ENCODE results near the gene PHLPP1. TPM values are rescaled to one million over a fixed set of nuclear protein-coding genes. Genes with fewer than 3 reads are reported as not detected.

PHLPP1 gene
- total RNA-seq, 1 experiment from 2014 or later = 14.7 TPM

DNA sequence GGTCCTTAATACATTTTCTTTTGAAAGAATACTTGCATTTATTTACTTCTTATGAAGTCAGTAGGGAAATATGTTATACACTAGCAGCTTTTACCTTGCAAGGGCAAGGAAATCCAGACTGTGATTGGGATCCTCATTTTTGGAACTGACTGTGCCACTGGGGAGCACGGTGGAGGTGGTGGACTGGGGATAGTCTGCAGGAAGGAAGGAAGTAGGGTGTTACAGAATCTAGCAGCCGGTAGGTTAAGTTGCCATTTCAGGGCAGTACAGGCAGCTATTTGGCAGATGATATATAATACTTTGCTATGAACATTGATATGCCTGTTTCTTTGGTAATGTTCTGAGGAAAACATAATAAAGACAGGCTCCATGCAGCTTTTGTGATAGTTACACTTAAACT, 238.3 kb downstream of the PHLPP1 start:
- Histone ChIP-seq H4K20me1 (ENCODE audit: insufficient read depth) (no peaks in the 10 kb centered on the region), H3K9me3 (ENCODE audit: control insufficient read depth in 1 of 2, insufficient read depth in 1 of 2, low read depth in 1 of 2, low read length in 2 of 2) (no peaks in the 10 kb centered on the region), H3K4me3 (replicated peaks in 1 of 2; ENCODE audit: low read depth in 1 of 2, low read length in 2 of 2) (no peak overlapping the region), H3K9me2 (ENCODE audit: insufficient read depth) (no peaks in the 10 kb centered on the region), H3K27me3 (ENCODE audit: insufficient read depth, low read length) (no peaks in the 10 kb centered on the region), H2AFZ (ENCODE audit: low read depth, low read length, poor library complexity, severe bottlenecking) (no peak overlapping the region), H3K4me2 (ENCODE audit: low read length) (no peak overlapping the region), H3K9ac (ENCODE audit: low read length) (no peak overlapping the region), H3K27ac (ENCODE audit: low read depth, low read length) (no peak overlapping the region), H3K4me1 (ENCODE audit: control insufficient read depth in 1 of 2, insufficient read depth in 2 of 2, low read length in 2 of 2) (no peaks in the 10 kb centered on the region), H3K36me3 (ENCODE audit: control insufficient read depth in 1 of 2, insufficient read depth in 2 of 2, low read length in 2 of 2) (no peaks in the 10 kb centered on the region), H3K79me2 (ENCODE audit: insufficient read depth, low read length) (no peaks in the 10 kb centered on the region)
- TF ChIP-seq, protein P1, sequence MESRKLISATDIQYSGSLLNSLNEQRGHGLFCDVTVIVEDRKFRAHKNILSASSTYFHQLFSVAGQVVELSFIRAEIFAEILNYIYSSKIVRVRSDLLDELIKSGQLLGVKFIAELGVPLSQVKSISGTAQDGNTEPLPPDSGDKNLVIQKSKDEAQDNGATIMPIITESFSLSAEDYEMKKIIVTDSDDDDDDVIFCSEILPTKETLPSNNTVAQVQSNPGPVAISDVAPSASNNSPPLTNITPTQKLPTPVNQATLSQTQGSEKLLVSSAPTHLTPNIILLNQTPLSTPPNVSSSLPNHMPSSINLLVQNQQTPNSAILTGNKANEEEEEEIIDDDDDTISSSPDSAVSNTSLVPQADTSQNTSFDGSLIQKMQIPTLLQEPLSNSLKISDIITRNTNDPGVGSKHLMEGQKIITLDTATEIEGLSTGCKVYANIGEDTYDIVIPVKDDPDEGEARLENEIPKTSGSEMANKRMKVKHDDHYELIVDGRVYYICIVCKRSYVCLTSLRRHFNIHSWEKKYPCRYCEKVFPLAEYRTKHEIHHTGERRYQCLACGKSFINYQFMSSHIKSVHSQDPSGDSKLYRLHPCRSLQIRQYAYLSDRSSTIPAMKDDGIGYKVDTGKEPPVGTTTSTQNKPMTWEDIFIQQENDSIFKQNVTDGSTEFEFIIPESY (IDR thresholded peaks at IDR 0.05; ENCODE audit: extremely low read depth, insufficient replicate concordance, low read length) = no peak
- TF ChIP-seq EZH2 (IDR thresholded peaks at IDR 0.05) = no peak
- TF ChIP-seq, protein P2, sequence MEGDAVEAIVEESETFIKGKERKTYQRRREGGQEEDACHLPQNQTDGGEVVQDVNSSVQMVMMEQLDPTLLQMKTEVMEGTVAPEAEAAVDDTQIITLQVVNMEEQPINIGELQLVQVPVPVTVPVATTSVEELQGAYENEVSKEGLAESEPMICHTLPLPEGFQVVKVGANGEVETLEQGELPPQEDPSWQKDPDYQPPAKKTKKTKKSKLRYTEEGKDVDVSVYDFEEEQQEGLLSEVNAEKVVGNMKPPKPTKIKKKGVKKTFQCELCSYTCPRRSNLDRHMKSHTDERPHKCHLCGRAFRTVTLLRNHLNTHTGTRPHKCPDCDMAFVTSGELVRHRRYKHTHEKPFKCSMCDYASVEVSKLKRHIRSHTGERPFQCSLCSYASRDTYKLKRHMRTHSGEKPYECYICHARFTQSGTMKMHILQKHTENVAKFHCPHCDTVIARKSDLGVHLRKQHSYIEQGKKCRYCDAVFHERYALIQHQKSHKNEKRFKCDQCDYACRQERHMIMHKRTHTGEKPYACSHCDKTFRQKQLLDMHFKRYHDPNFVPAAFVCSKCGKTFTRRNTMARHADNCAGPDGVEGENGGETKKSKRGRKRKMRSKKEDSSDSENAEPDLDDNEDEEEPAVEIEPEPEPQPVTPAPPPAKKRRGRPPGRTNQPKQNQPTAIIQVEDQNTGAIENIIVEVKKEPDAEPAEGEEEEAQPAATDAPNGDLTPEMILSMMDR (IDR thresholded peaks at IDR 0.05 in 2 of 3, conservative IDR thresholded peaks at IDR 0.05 in 1 of 3; ENCODE audit: borderline replicate concordance in 1 of 3, insufficient read depth in 1 of 3, low read depth in 2 of 3, low read length in 2 of 3) = no peak
- no peak for TF ChIP-seq CEBPB (IDR thresholded peaks at IDR 0.05; ENCODE audit: low read depth)
- no peak for TF ChIP-seq SRF (IDR thresholded peaks at IDR 0.05; ENCODE audit: low read depth)
- no peak for TF ChIP-seq POLR2AphosphoS5 (IDR thresholded peaks at IDR 0.05; ENCODE audit: low read depth, low read length)
- no peak for TF ChIP-seq ATF3 (IDR thresholded peaks at IDR 0.05)
- no peak for TF ChIP-seq RAD21 (IDR thresholded peaks at IDR 0.05; ENCODE audit: low read depth)
- no peak for TF ChIP-seq ZNF274 (IDR thresholded peaks at IDR 0.05; ENCODE audit: low read depth, low read length)
- ChIA-PET RAD21 (ENCODE audit: low non-redundant PET in 1 of 2, low total read pairs in 2 of 2, uncharacterized antibody in 2 of 2, unreplicated experiment in 2 of 2) (no interaction called here), CTCF (no interaction called here), POLR2A (no interaction called here)
- ATAC-seq = no peak
- no TSS peak for BruUV-seq (replicated peaks)
- DNase-seq (ENCODE audit: low read depth, low spot score) = no peak
- intact Hi-C loops (cut with micrococcal nuclease) = no loop called here

All from HCT116 (cell line).